ENCODE results near the gene SLC66A3.
A peak's percentile ranks its signal among the peaks of the same experiment; 100 is the strongest.

The SLC66A3 gene

GRCh38 chr2:11155381-11156035, at the start of gene SLC66A3:
SLC66A3 (plus strand) TSS chr2:11155467; CDS start chr2:11155547, 80 bp downstream.
- Histone ChIP-seq H3K27me3 (ENCODE audit: control insufficient read depth in 1 of 2, insufficient read depth in 2 of 2, low read length in 2 of 2) (no peaks in the 10 kb centered on the region), H3K4me3 (ENCODE audit: low read depth in 1 of 2, low read length in 2 of 2) (peak within 1 kb of the TSS; percentile 77 to 83), H3K9ac (ENCODE audit: low read depth in 1 of 2, low read length in 2 of 2) (peak within 1 kb of the TSS; percentile 65), H3K36me3 (ENCODE audit: control insufficient read depth in 1 of 2, insufficient read depth in 2 of 2, low read length in 2 of 2) (no peaks in the 10 kb centered on the region), H3K4me1 (ENCODE audit: control insufficient read depth in 1 of 2, insufficient read depth in 2 of 2, low read length in 2 of 2) (peaks cover 14 to 22% of the 10 kb centered on the region in 2 donors), H3K27ac (ENCODE audit: low read depth, low read length) (peak within 1 kb of the TSS; percentile 78), H3K9me3 (ENCODE audit: control insufficient read depth in 1 of 2, low read length in 2 of 2) (no peaks in the 10 kb centered on the region)

DNA sequence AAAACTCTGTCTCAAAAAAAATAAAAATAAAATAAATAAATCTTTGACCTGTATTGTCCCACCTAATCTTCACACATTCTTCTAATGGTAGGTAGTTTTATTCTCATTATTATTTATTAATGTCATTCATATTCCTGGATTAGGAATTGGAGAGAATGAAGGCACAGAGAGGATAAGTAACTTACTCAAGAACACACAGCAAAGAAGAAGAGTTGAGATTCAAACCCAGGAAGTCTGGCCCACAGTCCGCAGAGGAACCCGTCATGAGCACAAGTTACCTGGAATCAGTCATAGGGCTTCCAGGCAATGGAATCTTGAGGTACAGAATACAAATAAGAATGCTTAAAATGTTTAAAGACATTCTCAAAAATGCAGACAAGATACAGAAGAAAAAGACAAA, 46.3 kb upstream of the SLC66A3 start:
- no peaks in the 10 kb centered on the region for H3K36me3 ChIP-seq (ENCODE audit: control insufficient read depth in 1 of 2, insufficient read depth in 2 of 2, low read length in 2 of 2)
- H3K27me3 ChIP-seq (ENCODE audit: control insufficient read depth in 1 of 2, insufficient read depth in 2 of 2, low read length in 2 of 2): no peaks in the 10 kb centered on the region
- no peaks in the 10 kb centered on the region for H3K4me1 ChIP-seq (ENCODE audit: control insufficient read depth in 1 of 2, insufficient read depth in 2 of 2, low read length in 2 of 2)
- no peak overlapping the region for H3K9ac ChIP-seq (ENCODE audit: low read depth in 1 of 2, low read length in 2 of 2)
- no peak overlapping the region for H3K4me3 ChIP-seq (ENCODE audit: low read depth in 1 of 2, low read length in 2 of 2)
- H3K27ac ChIP-seq (ENCODE audit: low read depth, low read length): no peak overlapping the region
- no peaks in the 10 kb centered on the region for H3K9me3 ChIP-seq (ENCODE audit: control insufficient read depth in 1 of 2, low read length in 2 of 2)

DNA sequence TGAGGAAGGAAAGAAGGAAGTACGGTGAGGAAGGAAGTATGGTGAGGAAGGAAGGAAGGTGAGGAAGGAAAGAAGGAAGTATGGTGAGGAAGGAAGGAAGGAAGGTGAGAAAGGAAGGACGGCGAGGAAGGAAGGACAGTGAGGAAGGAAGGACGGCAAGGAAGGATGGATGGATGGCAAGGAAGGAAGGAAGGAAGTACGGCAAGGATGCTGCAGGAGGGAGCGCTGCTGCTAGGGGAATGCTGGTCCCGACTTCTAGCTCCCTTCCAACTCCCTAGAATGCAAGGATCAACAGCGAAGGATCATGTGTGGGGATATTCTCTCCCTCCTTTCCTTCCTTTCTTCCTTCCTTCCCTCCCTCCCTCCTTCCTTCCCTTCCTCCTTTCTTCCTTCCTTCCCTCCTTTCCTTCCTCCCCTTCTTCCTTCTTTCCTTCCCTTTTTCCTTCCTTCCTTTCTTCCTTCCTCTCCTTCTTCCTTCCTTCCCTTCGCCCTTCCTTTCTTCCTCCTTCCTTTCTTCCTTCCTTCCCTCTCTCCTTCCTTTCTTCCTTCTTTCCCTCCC, 42.3 kb upstream of the SLC66A3 start:
- Histone ChIP-seq H3K4me1 (ENCODE audit: control insufficient read depth in 1 of 2, insufficient read depth in 2 of 2, low read length in 2 of 2) (no peaks in the 10 kb centered on the region), H3K27ac (ENCODE audit: low read depth, low read length) (no peak overlapping the region), H3K36me3 (ENCODE audit: control insufficient read depth in 1 of 2, insufficient read depth in 2 of 2, low read length in 2 of 2) (no peaks in the 10 kb centered on the region), H3K9ac (ENCODE audit: low read depth in 1 of 2, low read length in 2 of 2) (no peak overlapping the region), H3K9me3 (ENCODE audit: control insufficient read depth in 1 of 2, low read length in 2 of 2) (no peaks in the 10 kb centered on the region), H3K4me3 (ENCODE audit: low read depth in 1 of 2, low read length in 2 of 2) (no peak overlapping the region), H3K27me3 (ENCODE audit: control insufficient read depth in 1 of 2, insufficient read depth in 2 of 2, low read length in 2 of 2) (no peaks in the 10 kb centered on the region)

GRCh38 chr2:11117776-11118175, 37.5 kb upstream of the SLC66A3 start:
- no peak overlapping the region for H3K9ac ChIP-seq (ENCODE audit: low read depth in 1 of 2, low read length in 2 of 2)
- no peak overlapping the region for H3K4me3 ChIP-seq (ENCODE audit: low read depth in 1 of 2, low read length in 2 of 2)
- H3K27ac ChIP-seq (ENCODE audit: low read depth, low read length): no peak overlapping the region
- no peaks in the 10 kb centered on the region for H3K27me3 ChIP-seq (ENCODE audit: control insufficient read depth in 1 of 2, insufficient read depth in 2 of 2, low read length in 2 of 2)
- no peaks in the 10 kb centered on the region for H3K9me3 ChIP-seq (ENCODE audit: control insufficient read depth in 1 of 2, low read length in 2 of 2)
- no peaks in the 10 kb centered on the region for H3K4me1 ChIP-seq (ENCODE audit: control insufficient read depth in 1 of 2, insufficient read depth in 2 of 2, low read length in 2 of 2)
- H3K36me3 ChIP-seq (ENCODE audit: control insufficient read depth in 1 of 2, insufficient read depth in 2 of 2, low read length in 2 of 2): no peaks in the 10 kb centered on the region

DNA sequence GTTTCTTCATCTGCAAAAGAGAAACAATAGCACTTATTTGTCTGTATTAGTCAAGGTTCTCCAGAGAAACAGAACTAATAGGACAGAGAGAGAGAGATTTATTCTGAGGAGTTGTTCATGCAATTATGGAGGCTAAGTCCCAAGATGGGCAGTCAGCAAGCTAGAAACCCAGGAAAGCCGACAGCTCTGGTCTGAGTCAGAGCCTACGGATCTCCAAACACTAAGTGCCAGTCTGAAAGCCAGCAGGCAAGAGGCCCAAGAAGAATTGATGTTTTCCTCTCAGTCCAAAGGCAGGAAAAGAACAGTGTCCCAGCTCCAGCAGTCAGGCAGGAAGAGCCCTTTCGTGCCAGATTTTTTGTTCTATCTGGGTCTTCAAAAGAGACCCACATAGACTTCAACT, 36.5 kb upstream of the SLC66A3 start:
- H3K9ac ChIP-seq (ENCODE audit: low read depth in 1 of 2, low read length in 2 of 2): no peak overlapping the region
- no peak overlapping the region for H3K4me3 ChIP-seq (ENCODE audit: low read depth in 1 of 2, low read length in 2 of 2)
- H3K27me3 ChIP-seq (ENCODE audit: control insufficient read depth in 1 of 2, insufficient read depth in 2 of 2, low read length in 2 of 2): no peaks in the 10 kb centered on the region
- H3K36me3 ChIP-seq (ENCODE audit: control insufficient read depth in 1 of 2, insufficient read depth in 2 of 2, low read length in 2 of 2): no peaks in the 10 kb centered on the region
- no peaks in the 10 kb centered on the region for H3K9me3 ChIP-seq (ENCODE audit: control insufficient read depth in 1 of 2, low read length in 2 of 2)
- no peak overlapping the region for H3K27ac ChIP-seq (ENCODE audit: low read depth, low read length)
- H3K4me1 ChIP-seq (ENCODE audit: control insufficient read depth in 1 of 2, insufficient read depth in 2 of 2, low read length in 2 of 2): no peaks in the 10 kb centered on the region

DNA sequence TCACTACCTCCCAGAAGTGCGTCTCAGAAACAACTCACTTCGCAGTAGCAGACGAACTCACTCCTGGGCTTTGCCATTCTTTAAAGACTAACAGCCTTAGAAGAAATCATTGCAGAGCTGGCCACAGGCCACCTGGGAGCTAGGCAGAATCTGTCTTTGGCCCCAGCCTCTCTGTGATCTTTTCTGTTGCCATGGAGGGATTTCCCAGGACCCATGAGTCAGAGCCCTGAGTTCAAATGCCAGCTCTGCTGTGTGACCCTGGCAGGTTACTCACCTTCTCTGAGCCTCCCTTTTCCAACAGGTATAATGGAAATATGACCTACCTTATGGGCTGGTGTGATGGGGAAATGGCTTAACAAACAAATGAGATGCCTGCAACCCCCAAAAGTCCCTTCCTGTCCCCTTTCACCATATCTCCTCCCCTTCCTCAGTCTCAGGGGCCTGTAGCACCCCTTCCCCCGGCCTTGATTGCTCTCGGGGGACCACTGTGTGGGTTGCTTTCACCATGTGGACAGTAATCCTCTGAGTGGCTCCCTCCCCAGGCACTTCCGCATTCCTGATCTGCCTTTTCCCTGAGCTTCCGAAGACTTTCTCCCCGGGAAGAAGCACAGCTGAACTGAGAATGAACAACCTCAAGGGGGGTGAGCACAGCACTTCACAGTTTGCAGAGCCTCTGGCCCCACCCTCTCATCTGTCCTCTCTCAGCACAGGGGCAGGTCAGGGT, 34.0 kb upstream of the SLC66A3 start:
- Histone ChIP-seq H3K36me3 (ENCODE audit: control insufficient read depth in 1 of 2, insufficient read depth in 2 of 2, low read length in 2 of 2) (no peaks in the 10 kb centered on the region), H3K27me3 (ENCODE audit: control insufficient read depth in 1 of 2, insufficient read depth in 2 of 2, low read length in 2 of 2) (no peaks in the 10 kb centered on the region), H3K9me3 (ENCODE audit: control insufficient read depth in 1 of 2, low read length in 2 of 2) (no peaks in the 10 kb centered on the region), H3K4me1 (ENCODE audit: control insufficient read depth in 1 of 2, insufficient read depth in 2 of 2, low read length in 2 of 2) (no peaks in the 10 kb centered on the region), H3K9ac (ENCODE audit: low read depth in 1 of 2, low read length in 2 of 2) (no peak overlapping the region), H3K4me3 (ENCODE audit: low read depth in 1 of 2, low read length in 2 of 2) (no peak overlapping the region), H3K27ac (ENCODE audit: low read depth, low read length) (no peak overlapping the region)

GRCh38 chr2:11121823-11122155, 33.5 kb upstream of the SLC66A3 start:
- no peaks in the 10 kb centered on the region for H3K36me3 ChIP-seq (ENCODE audit: control insufficient read depth in 1 of 2, insufficient read depth in 2 of 2, low read length in 2 of 2)
- no peaks in the 10 kb centered on the region for H3K27me3 ChIP-seq (ENCODE audit: control insufficient read depth in 1 of 2, insufficient read depth in 2 of 2, low read length in 2 of 2)
- no peak overlapping the region for H3K27ac ChIP-seq (ENCODE audit: low read depth, low read length)
- no peaks in the 10 kb centered on the region for H3K4me1 ChIP-seq (ENCODE audit: control insufficient read depth in 1 of 2, insufficient read depth in 2 of 2, low read length in 2 of 2)
- H3K9ac ChIP-seq (ENCODE audit: low read depth in 1 of 2, low read length in 2 of 2): no peak overlapping the region
- no peak overlapping the region for H3K4me3 ChIP-seq (ENCODE audit: low read depth in 1 of 2, low read length in 2 of 2)
- H3K9me3 ChIP-seq (ENCODE audit: control insufficient read depth in 1 of 2, low read length in 2 of 2): no peaks in the 10 kb centered on the region

GRCh38 chr2:11122380-11122779, 32.9 kb upstream of the SLC66A3 start:
- H3K9me3 ChIP-seq (ENCODE audit: control insufficient read depth in 1 of 2, low read length in 2 of 2): no peaks in the 10 kb centered on the region
- no peaks in the 10 kb centered on the region for H3K36me3 ChIP-seq (ENCODE audit: control insufficient read depth in 1 of 2, insufficient read depth in 2 of 2, low read length in 2 of 2)
- no peak overlapping the region for H3K4me3 ChIP-seq (ENCODE audit: low read depth in 1 of 2, low read length in 2 of 2)
- no peaks in the 10 kb centered on the region for H3K27me3 ChIP-seq (ENCODE audit: control insufficient read depth in 1 of 2, insufficient read depth in 2 of 2, low read length in 2 of 2)
- no peak overlapping the region for H3K27ac ChIP-seq (ENCODE audit: low read depth, low read length)
- no peaks in the 10 kb centered on the region for H3K4me1 ChIP-seq (ENCODE audit: control insufficient read depth in 1 of 2, insufficient read depth in 2 of 2, low read length in 2 of 2)
- H3K9ac ChIP-seq (ENCODE audit: low read depth in 1 of 2, low read length in 2 of 2): no peak overlapping the region

- H3K9me3 ChIP-seq (ENCODE audit: control insufficient read depth in 1 of 2, low read length in 2 of 2): no peaks in the 10 kb centered on the region
Measured at GRCh38 chr2:11123001-11123809, 32.1 kb upstream of the SLC66A3 start.

More at GRCh38 chr2:11123001-11123809, 32.1 kb upstream of the SLC66A3 start:
- Histone ChIP-seq H3K9ac (ENCODE audit: low read depth in 1 of 2, low read length in 2 of 2) (no peak overlapping the region), H3K36me3 (ENCODE audit: control insufficient read depth in 1 of 2, insufficient read depth in 2 of 2, low read length in 2 of 2) (no peaks in the 10 kb centered on the region), H3K4me3 (ENCODE audit: low read depth in 1 of 2, low read length in 2 of 2) (no peak overlapping the region), H3K27ac (ENCODE audit: low read depth, low read length) (no peak overlapping the region), H3K4me1 (ENCODE audit: control insufficient read depth in 1 of 2, insufficient read depth in 2 of 2, low read length in 2 of 2) (no peaks in the 10 kb centered on the region), H3K27me3 (ENCODE audit: control insufficient read depth in 1 of 2, insufficient read depth in 2 of 2, low read length in 2 of 2) (no peaks in the 10 kb centered on the region)
